Stomach (tissue), 4 donors: ENCODE measurements around the gene SH2D3A.

Experiments
- POLR2A ChIP-seq, 4 donors: fragments of 450-650 bp; IDR thresholded peaks; one replicate each; pipeline ENCODE4 v1.6.1; 2016; ENCODE audit warnings: antibody characterized with exemption in 4 of 4, control low read depth in 2 of 4, mild to moderate bottlenecking in 1 of 4, moderate library complexity in 1 of 4
- POLR2AphosphoS5 ChIP-seq, 3 donors: sonication (generic); formaldehyde crosslinking; IDR thresholded peaks; one replicate each; pipeline ENCODE4 v1.6.1; 2016; ENCODE audit warnings: antibody characterized with exemption in 3 of 3
- TF ChIP-seq, protein P1 (sequence below), 7 experiments: fragments of 450-650 bp in 4 of 7; fragments of 200-600 bp in 3 of 7; sonication (generic) in 3 of 7; IDR thresholded peaks; one replicate each; pipeline ENCODE4 v1.5.1; 2016 to 2019; ENCODE audit warnings: antibody characterized with exemption in 7 of 7, control low read depth in 2 of 7, mild to moderate bottlenecking in 1 of 7

GRCh38 chr19:6794686-6795431 lies 27.6 kb upstream of the SH2D3A start:
- TF ChIP-seq, protein P1, sequence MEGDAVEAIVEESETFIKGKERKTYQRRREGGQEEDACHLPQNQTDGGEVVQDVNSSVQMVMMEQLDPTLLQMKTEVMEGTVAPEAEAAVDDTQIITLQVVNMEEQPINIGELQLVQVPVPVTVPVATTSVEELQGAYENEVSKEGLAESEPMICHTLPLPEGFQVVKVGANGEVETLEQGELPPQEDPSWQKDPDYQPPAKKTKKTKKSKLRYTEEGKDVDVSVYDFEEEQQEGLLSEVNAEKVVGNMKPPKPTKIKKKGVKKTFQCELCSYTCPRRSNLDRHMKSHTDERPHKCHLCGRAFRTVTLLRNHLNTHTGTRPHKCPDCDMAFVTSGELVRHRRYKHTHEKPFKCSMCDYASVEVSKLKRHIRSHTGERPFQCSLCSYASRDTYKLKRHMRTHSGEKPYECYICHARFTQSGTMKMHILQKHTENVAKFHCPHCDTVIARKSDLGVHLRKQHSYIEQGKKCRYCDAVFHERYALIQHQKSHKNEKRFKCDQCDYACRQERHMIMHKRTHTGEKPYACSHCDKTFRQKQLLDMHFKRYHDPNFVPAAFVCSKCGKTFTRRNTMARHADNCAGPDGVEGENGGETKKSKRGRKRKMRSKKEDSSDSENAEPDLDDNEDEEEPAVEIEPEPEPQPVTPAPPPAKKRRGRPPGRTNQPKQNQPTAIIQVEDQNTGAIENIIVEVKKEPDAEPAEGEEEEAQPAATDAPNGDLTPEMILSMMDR (IDR thresholded peaks at IDR 0.05): no peak
- no peak for TF ChIP-seq POLR2AphosphoS5 (IDR thresholded peaks at IDR 0.05)
- no peak for TF ChIP-seq POLR2A (IDR thresholded peaks at IDR 0.05)
